Fibroblast of mammary gland (primary cell): ENCODE results near the gene COL23A1.
A peak's percentile ranks its signal among the peaks of the same experiment; 100 is the strongest.

ENCODE experiments used
- DNase-seq: peaks from one replicate; pipeline ENCODE4 v3.0.0-alpha.2; 2010; ENCODE audit warnings: low read depth
- H3K4me3 ChIP-seq: 2 replicates; pipeline ENCODE4 v1.5.1; 2011; ENCODE audit warnings: low read depth, mild to moderate bottlenecking, low read length, moderate library complexity; ENCODE audit not compliant: control insufficient read depth
- CTCF ChIP-seq: conservative IDR thresholded peaks from 2 replicates; pipeline ENCODE4 v1.5.1; 2011; ENCODE audit warnings: low read depth, low read length, inconsistent platforms; ENCODE audit not compliant: control insufficient read depth, insufficient read depth

Gene COL23A1

GRCh38 chr5:178626484-178627258 is 36.5 kb upstream of the COL23A1 start, which contains the start of gene CLK4:
Gene CLK4 (minus strand): TSS chr5:178627050. CDS start chr5:178623416, 3,634 bp downstream.
- no peak for TF ChIP-seq CTCF
- H3K4me3 ChIP-seq, result peak within 1 kb of the TSS; percentile 85
- DNase-seq, result peak; percentile 94

- no peak for TF ChIP-seq CTCF
- peak; percentile 44 for DNase-seq
- H3K4me3 ChIP-seq, result peak overlapping the region; percentile 85
Measured at GRCh38 chr5:178625679-178626483, 35.7 kb upstream of the COL23A1 start.

- peak; percentile 53 for DNase-seq
- peak overlapping the region; percentile 85 for H3K4me3 ChIP-seq
- no peak for TF ChIP-seq CTCF
Measured at GRCh38 chr5:178624631-178625546, 34.7 kb upstream of the COL23A1 start.

- TF ChIP-seq CTCF, result no peak
- no peak overlapping the region for H3K4me3 ChIP-seq
- DNase-seq, result no peak
Measured at GRCh38 chr5:178622679-178623247, 32.6 kb upstream of the COL23A1 start.

GRCh38 chr5:178619390-178619789 is 29.2 kb upstream of the COL23A1 start:
- no peak for TF ChIP-seq CTCF
- no peak overlapping the region for H3K4me3 ChIP-seq
- DNase-seq, result no peak

GRCh38 chr5:178612299-178612698 is 22.1 kb upstream of the COL23A1 start:
- no peak overlapping the region for H3K4me3 ChIP-seq
- DNase-seq, result no peak
- no peak for TF ChIP-seq CTCF
